ENCODE results near the gene GDNF.

DNA sequence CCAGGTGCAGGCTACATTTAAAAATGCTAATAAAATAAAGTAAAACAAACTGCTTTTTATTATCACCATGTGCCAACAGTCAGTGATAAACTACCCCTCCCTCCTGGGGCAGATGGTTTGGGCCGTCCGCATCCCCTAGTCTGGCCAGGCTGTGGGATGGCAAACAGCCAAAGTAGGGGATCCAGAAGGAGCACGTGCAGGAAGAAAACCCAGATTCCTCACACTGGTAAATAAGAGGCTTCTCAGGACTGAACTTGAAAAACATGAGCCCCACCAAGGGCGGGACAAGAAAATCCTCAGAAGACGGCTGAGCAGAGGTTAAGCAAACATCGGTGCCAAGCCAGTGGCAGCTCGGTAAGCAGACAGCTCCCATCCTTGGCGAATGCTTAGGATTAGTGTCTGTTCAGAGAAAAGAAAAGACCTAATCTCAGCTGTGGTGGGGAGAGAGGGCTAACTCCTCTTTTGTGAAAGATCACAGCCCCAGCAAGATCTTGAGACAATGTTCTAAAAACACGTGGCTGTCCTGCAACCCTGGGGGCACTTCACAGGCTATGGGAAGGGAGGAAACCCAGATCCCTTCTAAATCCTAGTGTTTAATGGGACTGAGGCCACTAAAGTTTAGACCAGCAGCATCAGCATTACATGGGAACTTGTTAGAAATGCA is 46.5 kb upstream of the GDNF start:
- TF ChIP-seq, protein P1, sequence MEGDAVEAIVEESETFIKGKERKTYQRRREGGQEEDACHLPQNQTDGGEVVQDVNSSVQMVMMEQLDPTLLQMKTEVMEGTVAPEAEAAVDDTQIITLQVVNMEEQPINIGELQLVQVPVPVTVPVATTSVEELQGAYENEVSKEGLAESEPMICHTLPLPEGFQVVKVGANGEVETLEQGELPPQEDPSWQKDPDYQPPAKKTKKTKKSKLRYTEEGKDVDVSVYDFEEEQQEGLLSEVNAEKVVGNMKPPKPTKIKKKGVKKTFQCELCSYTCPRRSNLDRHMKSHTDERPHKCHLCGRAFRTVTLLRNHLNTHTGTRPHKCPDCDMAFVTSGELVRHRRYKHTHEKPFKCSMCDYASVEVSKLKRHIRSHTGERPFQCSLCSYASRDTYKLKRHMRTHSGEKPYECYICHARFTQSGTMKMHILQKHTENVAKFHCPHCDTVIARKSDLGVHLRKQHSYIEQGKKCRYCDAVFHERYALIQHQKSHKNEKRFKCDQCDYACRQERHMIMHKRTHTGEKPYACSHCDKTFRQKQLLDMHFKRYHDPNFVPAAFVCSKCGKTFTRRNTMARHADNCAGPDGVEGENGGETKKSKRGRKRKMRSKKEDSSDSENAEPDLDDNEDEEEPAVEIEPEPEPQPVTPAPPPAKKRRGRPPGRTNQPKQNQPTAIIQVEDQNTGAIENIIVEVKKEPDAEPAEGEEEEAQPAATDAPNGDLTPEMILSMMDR (IDR thresholded peaks at IDR 0.05): no peak
- TF ChIP-seq EZH2 (IDR thresholded peaks at IDR 0.05; ENCODE audit: borderline replicate concordance, insufficient read depth, low read depth, low read length, poor library complexity, severe bottlenecking): no peak
